GM18511 (cell line): ENCODE measurements around the gene DHX8.

Experiments used
- ATAC-seq: cut with Tn5 transposase; IDR thresholded peaks from one replicate; pipeline ENCODE4 v1.9.1; 2021; ENCODE audit warnings: mild to moderate bottlenecking, moderate library complexity; ENCODE audit not compliant: unreplicated experiment

The DHX8 gene

GRCh38 chr17:43521389-43521788 lies 37.6 kb downstream of the DHX8 start:
- ATAC-seq: no peak

GRCh38 chr17:43524945-43525575 lies 41.3 kb downstream of the DHX8 start:
- no peak for ATAC-seq

GRCh38 chr17:43526886-43527648 lies 43.3 kb downstream of the DHX8 start:
- no peak for ATAC-seq

GRCh38 chr17:43528319-43528987 lies 44.7 kb downstream of the DHX8 start:
- no peak for ATAC-seq

DNA sequence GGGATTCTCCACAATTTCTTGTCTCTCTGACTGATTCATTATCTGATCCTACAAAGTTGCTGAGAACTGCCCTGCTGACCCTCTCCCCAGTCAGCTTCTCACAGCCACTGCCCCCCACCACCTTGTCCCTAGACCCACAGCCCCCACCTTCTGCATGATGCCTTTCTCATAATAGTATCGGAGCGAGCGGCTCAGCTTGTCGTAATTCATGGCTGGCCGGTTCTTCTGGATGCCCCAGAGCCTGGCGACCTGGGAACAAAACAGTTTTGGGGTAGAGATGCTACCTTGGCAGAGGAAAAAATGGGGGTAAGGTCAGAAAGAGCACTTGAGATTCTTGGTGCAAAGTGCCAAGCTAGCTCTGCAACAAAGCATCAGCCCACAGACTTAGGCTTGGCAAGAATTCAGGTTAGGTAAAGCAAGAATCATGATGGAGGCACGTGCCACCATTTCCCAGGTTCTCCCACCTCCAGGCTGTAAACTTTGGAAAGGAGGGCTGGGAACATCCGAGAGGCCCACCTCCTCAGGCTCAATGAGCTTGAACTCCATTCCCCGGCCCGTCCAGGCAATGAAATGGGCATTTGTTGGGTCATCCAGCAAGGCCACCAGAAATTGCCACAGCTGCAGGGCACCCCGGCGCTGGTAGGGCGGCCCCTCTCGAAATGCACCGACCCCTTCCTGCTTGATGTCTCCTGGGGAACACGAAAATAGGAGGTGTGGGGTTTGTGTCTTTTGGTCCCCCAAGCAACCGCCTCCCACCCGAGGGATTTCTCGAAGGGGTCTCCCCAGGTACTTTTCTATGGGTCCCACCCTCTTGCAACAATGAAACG lies 45.4 kb downstream of the DHX8 start:
- ATAC-seq: no peak

- no peak for ATAC-seq
Measured at GRCh38 chr17:43529947-43530287, 46.1 kb downstream of the DHX8 start.

DNA sequence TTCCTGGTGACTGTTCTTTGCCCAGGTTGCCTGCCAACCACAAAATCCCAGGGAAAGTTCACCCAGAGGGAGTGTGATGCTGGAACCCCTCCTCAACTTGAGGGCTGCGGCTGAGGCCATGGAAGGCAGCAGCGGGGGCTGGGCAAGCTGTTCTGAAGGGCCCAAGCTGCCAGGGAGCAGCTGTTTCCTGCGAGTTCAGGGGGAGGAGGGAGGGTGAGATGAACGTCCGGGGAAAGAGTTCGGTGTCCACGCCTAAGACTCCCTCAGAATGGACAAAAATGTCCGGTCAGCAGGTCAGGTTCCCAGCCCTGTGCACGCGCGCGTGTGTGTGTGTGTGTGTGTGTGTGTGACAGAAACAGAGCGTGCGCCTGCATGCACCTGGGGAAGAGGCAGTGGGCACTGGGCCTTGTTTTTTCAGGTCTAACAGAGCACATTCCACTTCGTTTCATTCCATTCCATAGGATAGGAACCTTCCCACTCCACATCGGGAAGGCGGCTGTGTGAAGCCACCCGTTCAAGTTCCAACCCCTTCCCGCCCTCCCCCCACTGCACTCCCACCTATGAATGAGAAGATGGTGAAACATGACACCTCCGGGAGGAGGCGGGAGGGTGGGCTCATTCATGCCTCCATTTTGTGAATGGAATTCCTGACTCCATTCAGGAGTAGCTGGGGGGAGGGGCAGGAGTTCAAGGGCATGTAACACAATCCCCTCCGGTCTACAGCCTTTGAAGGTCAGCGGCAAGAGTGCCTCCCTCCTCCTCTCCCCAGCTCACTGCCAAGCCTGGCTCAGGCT lies 46.7 kb downstream of the DHX8 start:
- no peak for ATAC-seq

- ATAC-seq: no peak
Measured at GRCh38 chr17:43531082-43531378, 47.3 kb downstream of the DHX8 start.

DNA sequence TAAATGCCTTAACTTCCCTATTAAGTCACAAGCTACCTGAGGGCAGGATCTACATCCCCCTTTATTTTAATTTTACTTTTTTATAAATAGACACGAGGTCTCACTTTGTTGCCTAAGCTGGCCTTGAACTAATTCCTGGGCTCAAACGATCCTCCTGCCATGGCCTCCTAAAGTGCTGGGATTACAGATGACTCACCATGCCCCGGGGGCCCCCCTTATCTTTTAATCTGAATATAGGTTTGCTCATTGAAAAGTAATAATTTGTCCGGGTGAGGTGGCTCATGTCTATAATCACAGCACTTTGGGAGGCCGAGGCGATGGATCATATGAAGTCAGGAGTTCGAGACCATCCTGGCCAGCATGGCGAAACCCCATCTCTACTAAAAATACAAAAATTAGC lies 48.2 kb downstream of the DHX8 start:
- ATAC-seq: no peak

GRCh38 chr17:43532581-43532980 lies 48.8 kb downstream of the DHX8 start:
- no peak for ATAC-seq

- no peak for ATAC-seq
Measured at GRCh38 chr17:43533699-43534098, 49.9 kb downstream of the DHX8 start.

DNA sequence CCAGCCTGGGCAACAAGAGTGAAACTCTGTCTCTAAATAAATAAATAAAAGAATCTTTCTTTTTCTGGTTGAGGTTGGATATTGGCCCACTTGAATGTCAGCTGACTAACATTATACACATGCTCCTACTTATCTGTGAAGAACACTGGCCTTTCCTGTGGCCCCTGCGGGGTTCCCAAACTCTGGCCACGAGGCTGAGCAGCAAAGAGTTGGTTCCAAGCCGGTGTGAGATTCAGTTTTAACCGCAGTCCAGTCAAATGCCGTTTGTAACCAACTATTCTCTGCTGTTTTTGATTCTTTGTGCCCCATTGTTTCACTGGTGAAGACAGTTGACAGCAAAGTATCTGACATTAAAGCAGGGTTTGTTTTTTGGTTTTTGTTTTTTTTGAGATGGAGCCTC lies 51.1 kb downstream of the DHX8 start:
- ATAC-seq: no peak

DNA sequence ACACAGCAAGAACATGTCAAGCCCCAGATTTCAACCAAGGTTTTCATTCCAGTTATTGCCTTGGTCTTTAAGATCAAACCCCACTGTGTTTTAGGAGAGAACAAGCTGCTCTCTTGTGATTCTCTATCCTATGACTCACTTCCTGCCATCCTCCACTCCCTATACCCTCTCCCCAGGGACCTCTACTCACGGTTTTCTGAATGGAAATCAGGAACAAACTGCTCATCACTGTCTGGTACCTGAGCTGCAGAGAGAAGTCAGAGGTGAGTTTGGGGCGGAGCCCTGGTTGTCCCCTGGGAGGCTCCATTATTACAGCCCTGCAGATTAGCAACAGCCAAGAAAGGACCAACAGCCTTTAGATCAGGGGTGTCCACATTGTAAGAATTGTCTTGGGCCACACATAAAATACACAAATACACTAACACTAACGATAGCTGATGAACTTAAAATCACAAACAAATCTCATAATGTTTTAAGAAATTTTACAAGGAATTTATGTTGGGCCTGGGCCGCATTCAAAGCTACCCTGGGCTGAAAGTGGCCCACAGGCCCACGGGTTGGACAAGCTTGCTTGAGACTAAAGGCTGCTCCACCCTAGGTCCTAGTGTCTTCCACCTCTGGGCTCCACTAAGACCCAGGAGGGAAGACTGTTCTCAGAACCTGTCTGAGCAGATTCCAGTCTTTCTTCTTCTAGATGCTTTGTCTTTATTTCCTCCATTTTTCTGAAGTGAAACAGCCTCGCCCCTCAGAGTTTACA lies 52.6 kb downstream of the DHX8 start:
- ATAC-seq: no peak

DNA sequence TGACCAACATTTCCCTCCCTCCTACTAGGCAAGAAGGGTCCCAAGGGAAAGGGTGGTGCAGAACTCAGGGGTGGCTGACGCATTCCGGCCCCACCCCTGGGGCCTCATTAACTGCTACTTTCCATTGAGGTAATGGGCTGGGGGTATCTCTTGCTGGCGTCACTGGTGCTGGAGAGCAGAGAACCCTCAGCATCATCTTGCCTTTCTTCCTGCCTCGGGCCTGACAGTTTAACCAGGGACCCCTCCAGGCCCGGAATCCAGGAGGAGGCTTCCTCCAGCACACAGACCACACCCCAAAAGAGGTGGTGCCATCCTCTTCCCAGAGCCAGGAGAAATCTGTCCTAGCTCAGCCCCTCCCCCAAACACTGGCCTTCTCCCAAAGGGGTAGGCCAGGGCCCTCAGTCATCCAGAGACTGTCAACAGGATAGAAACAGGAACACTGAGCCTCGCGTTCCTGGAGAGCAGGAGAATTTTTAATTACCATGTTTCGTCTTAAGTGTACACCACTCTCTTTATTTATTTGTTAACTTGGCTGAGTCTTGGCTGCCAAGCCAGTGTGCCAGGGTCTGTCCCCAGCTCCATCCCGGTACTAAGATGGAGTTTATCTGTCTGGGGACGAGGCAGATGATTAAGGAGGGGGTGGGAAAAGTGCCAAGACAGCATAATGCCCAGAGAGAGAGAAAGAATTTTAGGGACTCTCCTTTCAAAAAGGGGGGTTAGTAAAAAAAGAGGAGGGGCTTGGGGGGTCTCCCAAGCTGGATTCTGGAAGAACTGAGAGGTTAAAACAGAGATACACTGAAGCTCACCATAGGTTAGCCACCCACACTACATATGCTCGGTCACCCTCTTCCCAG lies 57.3 kb downstream of the DHX8 start:
- ATAC-seq: no peak

DNA sequence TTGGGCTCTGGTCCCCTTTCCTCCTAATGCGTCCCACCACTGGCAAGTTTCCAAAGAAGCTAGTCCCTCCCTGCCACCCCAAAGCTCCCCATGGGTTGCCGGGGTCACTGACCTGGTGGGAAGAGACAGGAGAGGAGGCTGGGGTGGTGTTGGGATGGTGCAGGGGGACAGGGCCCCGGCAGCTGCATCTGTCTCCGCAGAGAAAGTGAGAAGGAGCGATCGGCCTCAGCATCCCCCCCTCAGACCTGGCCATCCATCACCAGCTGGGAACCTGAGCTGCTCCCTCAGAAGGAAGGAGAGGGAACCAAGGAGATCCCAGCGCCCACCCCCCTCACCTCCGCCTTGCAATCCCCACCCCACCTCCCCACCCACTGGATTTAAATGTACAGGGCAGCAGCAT lies 59.1 kb downstream of the DHX8 start:
- no peak for ATAC-seq

GRCh38 chr17:43543300-43543699 lies 59.5 kb downstream of the DHX8 start:
- no peak for ATAC-seq

- no peak for ATAC-seq
Measured at GRCh38 chr17:43543771-43544575, 60.2 kb downstream of the DHX8 start.

DNA sequence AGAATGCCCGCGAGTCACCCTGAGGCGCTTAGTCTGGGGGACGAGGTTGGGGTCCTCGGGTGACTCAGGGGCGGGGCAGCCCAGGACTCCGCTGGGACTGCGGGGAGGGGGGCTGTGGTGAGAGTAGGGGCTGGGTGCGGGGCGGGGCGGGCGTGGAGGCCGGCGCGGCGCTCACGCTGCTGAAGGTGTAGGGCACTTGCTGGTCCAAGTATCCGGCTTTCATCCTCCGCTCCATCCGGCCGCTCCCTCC lies 61.5 kb downstream of the DHX8 start:
- peak; percentile 10 for ATAC-seq
